Measurements from ENCODE around the gene COL20A1. TPM values are rescaled to one million over a fixed set of nuclear protein-coding genes. Genes with fewer than 3 reads are reported as not detected.

Gene COL20A1
- total and polyA plus RNA-seq, 2 of the 13 experiments (the other 11 are each of a cell fraction or from before 2014, with no cell fraction given): not detected

- TF ChIP-seq PBX2 (CRISPR knock-in tag; IDR thresholded peaks at IDR 0.05) (no peak), GMEB1 (CRISPR knock-in tag; IDR thresholded peaks at IDR 0.05; ENCODE audit: borderline replicate concordance) (peak; percentile 89), DR1 (CRISPR knock-in tag; IDR thresholded peaks at IDR 0.05) (peak; percentile 46; the same call in 1 of the 2 replicates), XRCC5 (optimal IDR thresholded peaks at IDR 0.05; ENCODE audit: low read length) (peak; percentile 86), ARID4A (CRISPR knock-in tag; IDR thresholded peaks at IDR 0.05; ENCODE audit: borderline replicate concordance) (peak; percentile 99), ZNF607 (CRISPR knock-in tag; IDR thresholded peaks at IDR 0.05; ENCODE audit: borderline replicate concordance) (no peak; the same call in 1 of the 2 replicates), MAFG (CRISPR knock-in tag; IDR thresholded peaks at IDR 0.05) (no peak), MAFF (IDR thresholded peaks at IDR 0.05; ENCODE audit: low read depth, low read length) (no peak), GATA4 (IDR thresholded peaks at IDR 0.05; ENCODE audit: borderline replicate concordance, low read depth) (no peak), ZNF709 (CRISPR knock-in tag; IDR thresholded peaks at IDR 0.05) (peak; percentile 76; the same call in 1 of the 2 replicates), ARHGAP35 (CRISPR knock-in tag; IDR thresholded peaks at IDR 0.05; ENCODE audit: borderline replicate concordance) (peak; percentile 76; the same call in 1 of the 2 replicates), ZNF687 (CRISPR knock-in tag; IDR thresholded peaks at IDR 0.05) (peak; percentile 80), ZNF543 (CRISPR knock-in tag; IDR thresholded peaks at IDR 0.05) (no peak)
These were observed 20.6 kb upstream of the COL20A1 start, which contains the start of gene ARFGAP1 (continued) for GRCh38 chr20:63272105-63273058.
